Esophagus muscularis mucosa (tissue), 4 donors: ENCODE results near the gene SLC17A7. TPM values are rescaled to one million over a fixed set of nuclear protein-coding genes. Genes with fewer than 3 reads are reported as not detected.
"Not testable (repeated sequence)": the region's sequence is repeated elsewhere in the genome, so short reads cannot be mapped to it uniquely, and the experiment has no call there.

ENCODE experiments used
- DNase-seq: peaks from one replicate; pipeline ENCODE4 v3.0.0-alpha.2; 2017; ENCODE audit errors: extremely low spot score
- H3K27ac ChIP-seq, 4 donors: fragments of 200-600 bp; sonication (generic); replicated peaks in 1 of 4; 1 replicate in 3 of 4; 2 replicates in 1 of 4; pipeline ENCODE4 v1.5.1; 2016 to 2019; ENCODE audit warnings: mild to moderate bottlenecking in 1 of 4
- H3K27me3 ChIP-seq, 4 donors: fragments of 200-600 bp; sonication (generic); one replicate each; pipeline versions ENCODE4 v1.5.1 to v1.6.0; 2016 to 2019
- H3K36me3 ChIP-seq, 4 donors: fragments of 200-600 bp; sonication (generic); one replicate each; pipeline ENCODE4 v1.5.1; 2016 to 2019
- H3K4me1 ChIP-seq, 4 donors: fragments of 200-600 bp; sonication (generic); one replicate each; pipeline ENCODE4 v1.5.1; 2016 to 2019
- H3K4me3 ChIP-seq, 4 donors: fragments of 200-600 bp; sonication (generic); 1 replicate in 2 of 4; 2 replicates in 2 of 4; pipeline ENCODE4 v1.5.1; 2016 to 2019; ENCODE audit warnings: mild to moderate bottlenecking in 4 of 4, moderate library complexity in 1 of 4
- H3K9me3 ChIP-seq, 4 donors: fragments of 200-600 bp; sonication (generic); 1 replicate in 3 of 4; 2 replicates in 1 of 4; pipeline ENCODE4 v1.5.1; 2016 to 2019
- CTCF ChIP-seq, 3 experiments: fragments of 200-600 bp in 2 of 3; fragments of 450-650 bp in 1 of 3; sonication (generic) in 2 of 3; IDR thresholded peaks; one replicate each; pipeline ENCODE4 v1.5.1; 2017 to 2019; ENCODE audit warnings: antibody characterized with exemption in 3 of 3, mild to moderate bottlenecking in 2 of 3, moderate library complexity in 1 of 3
- EP300 ChIP-seq: sonication (generic); formaldehyde crosslinking; IDR thresholded peaks from one replicate; pipeline ENCODE4 v1.6.1; 2017; ENCODE audit warnings: antibody characterized with exemption
- POLR2A ChIP-seq: fragments of 450-650 bp; IDR thresholded peaks from one replicate; pipeline ENCODE4 v1.6.1; 2017; ENCODE audit warnings: antibody characterized with exemption, moderate library complexity, mild to moderate bottlenecking, low read depth
- POLR2AphosphoS5 ChIP-seq, 2 donors: sonication (generic); formaldehyde crosslinking; IDR thresholded peaks; one replicate each; pipeline ENCODE4 v1.6.1; 2017; ENCODE audit warnings: antibody characterized with exemption in 2 of 2
- WGBS: methylation state at CpG from one replicate; pipeline ENCODE4 v1.1.5; 2018; 5-methylcytosine and 5-hydroxymethylcytosine counted together
- intact Hi-C: fragments of 100-400 bp; cut with DNase I; formaldehyde crosslinking; loops from one replicate; pipeline ENCODE4 v1.15.1; 2023
- total RNA-seq, 4 donors: library from RNA; depleted of rRNA; stranded (reverse); fragments of >200 nt; gene quantifications; one replicate each; pipeline versions ENCODE4 v1.1.0 to v1.2.1, GENCODE V29; 2016

The SLC17A7 gene
- total RNA-seq, 4 donors from 2014 or later = 0.83 to 5.2 (median 1.3) TPM

- no peak for DNase-seq
- Histone ChIP-seq H3K4me1 (peaks cover 25 to 54% (median 46%) of the 10 kb centered on the region in 4 donors), H3K27me3 (no peaks in the 10 kb centered on the region), H3K9me3 (no peaks in the 10 kb centered on the region), H3K4me3 (peak overlapping the region; percentile 62 to 86 (median 73)), H3K36me3 (peaks cover 0 to 9% (median 2%) of the 10 kb centered on the region in 4 donors), H3K27ac (peak overlapping the region; percentile 82 to 87 (median 86))
- WGBS = 10% methylated on average over 10 of the region's 11 CpGs
- TF ChIP-seq CTCF (IDR thresholded peaks at IDR 0.05) (no peak), POLR2AphosphoS5 (IDR thresholded peaks at IDR 0.05) (no peak), EP300 (no peak), POLR2A (no peak)
- intact Hi-C loops = no loop called here
Measured at GRCh38 chr19:49474542-49474924, 33.2 kb upstream of the SLC17A7 start.

GRCh38 chr19:49473868-49474541, 32.7 kb upstream of the SLC17A7 start, which contains the start of gene FLT3LG:
Gene FLT3LG (plus strand): TSS chr19:49474215. CDS start chr19:49474640, 425 bp downstream.
- Histone ChIP-seq H3K27ac (peak within 1 kb of the TSS; percentile 82 to 87 (median 86)), H3K9me3 (no peaks in the 10 kb centered on the region), H3K4me3 (peak within 1 kb of the TSS; percentile 62 to 86 (median 73)), H3K27me3 (no peaks in the 10 kb centered on the region), H3K36me3 (peaks cover 0 to 14% (median 2%) of the 10 kb centered on the region in 4 donors), H3K4me1 (peaks cover 30 to 60% (median 47%) of the 10 kb centered on the region in 4 donors)
- peak; percentile 94 for DNase-seq
- peak; percentile 99 to 100 (median 99) for TF ChIP-seq CTCF (IDR thresholded peaks at IDR 0.05)
- TF ChIP-seq EP300 = no peak
- TF ChIP-seq POLR2A = no peak
- TF ChIP-seq POLR2AphosphoS5 (IDR thresholded peaks at IDR 0.05) = peak; percentile 70 to 79
- intact Hi-C loops = no loop called here
- WGBS = 1% methylated on average over 28 of the region's 33 CpGs

GRCh38 chr19:49473501-49473867, 32.2 kb upstream of the SLC17A7 start:
- DNase-seq, H3K9me3 ChIP-seq, H3K27me3 ChIP-seq, intact Hi-C loops: not testable (repeated sequence)
- Histone ChIP-seq H3K36me3 (peaks cover 0 to 18% (median 3%) of the 10 kb centered on the region in 4 donors), H3K4me1 (peaks cover 30 to 60% (median 47%) of the 10 kb centered on the region in 4 donors), H3K4me3 (peak overlapping the region; percentile 62 to 86 (median 73)), H3K27ac (peak overlapping the region; percentile 82 to 87 (median 86))
- WGBS = 75% methylated on average over 9 of the region's 9 CpGs

- DNase-seq = no peak
- WGBS = 73% methylated on average over 9 of the region's 9 CpGs
- Histone ChIP-seq H3K27ac (peak overlapping the region in 1 of 4 donors; percentile 87), H3K36me3 (peaks cover 0 to 18% (median 3%) of the 10 kb centered on the region in 4 donors), H3K9me3 (no peaks in the 10 kb centered on the region), H3K4me1 (peaks cover 30 to 60% (median 47%) of the 10 kb centered on the region in 4 donors), H3K27me3 (no peaks in the 10 kb centered on the region), H3K4me3 (no peak overlapping the region)
- TF ChIP-seq POLR2AphosphoS5 (IDR thresholded peaks at IDR 0.05) (no peak), CTCF (IDR thresholded peaks at IDR 0.05) (no peak), EP300 (no peak), POLR2A (no peak)
- intact Hi-C loops = no loop called here
Measured at GRCh38 chr19:49472936-49473335, 31.6 kb upstream of the SLC17A7 start.

GRCh38 chr19:49470615-49470978, 29.3 kb upstream of the SLC17A7 start:
- Histone ChIP-seq H3K4me1 (peaks cover 30 to 49% (median 46%) of the 10 kb centered on the region in 4 donors), H3K36me3 (peaks cover 4 to 40% (median 9%) of the 10 kb centered on the region in 4 donors), H3K27me3 (no peaks in the 10 kb centered on the region), H3K4me3 (no peak overlapping the region), H3K27ac (peak overlapping the region in 1 of 4 donors; percentile 40), H3K9me3 (no peaks in the 10 kb centered on the region)
- no peak for TF ChIP-seq CTCF (IDR thresholded peaks at IDR 0.05)
- TF ChIP-seq POLR2AphosphoS5 (IDR thresholded peaks at IDR 0.05) = no peak
- TF ChIP-seq EP300 = no peak
- no peak for TF ChIP-seq POLR2A
- intact Hi-C loops = no loop called here
- no peak for DNase-seq
- WGBS = 71% methylated on average over 8 of the region's 8 CpGs
